ENCODE results near the gene DMXL2.
"Not testable (repeated sequence)": the region's sequence is repeated elsewhere in the genome, so short reads cannot be mapped to it uniquely, and the experiment has no call there.

Gene DMXL2

DNA sequence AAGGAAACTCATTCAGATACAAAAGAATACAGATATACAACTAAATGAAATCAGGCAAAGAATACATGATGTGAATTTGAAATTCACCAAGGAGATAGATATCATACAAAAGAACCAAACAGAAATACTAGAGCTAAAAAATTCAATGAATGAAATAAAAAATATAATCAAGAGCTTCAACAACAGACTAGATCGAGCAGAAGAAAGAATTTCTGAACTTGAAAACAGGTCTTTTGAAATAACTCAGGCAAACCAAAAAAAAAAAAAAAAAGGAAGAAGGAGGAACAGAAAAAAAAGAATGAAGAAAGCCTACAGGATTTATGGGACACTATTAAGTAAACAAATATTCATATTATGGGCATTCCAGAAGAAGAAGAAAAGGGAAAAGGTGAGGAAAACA, 137.8 kb downstream of the DMXL2 start:
- DNase-seq (ENCODE audit: low read depth), result no peak

DNA sequence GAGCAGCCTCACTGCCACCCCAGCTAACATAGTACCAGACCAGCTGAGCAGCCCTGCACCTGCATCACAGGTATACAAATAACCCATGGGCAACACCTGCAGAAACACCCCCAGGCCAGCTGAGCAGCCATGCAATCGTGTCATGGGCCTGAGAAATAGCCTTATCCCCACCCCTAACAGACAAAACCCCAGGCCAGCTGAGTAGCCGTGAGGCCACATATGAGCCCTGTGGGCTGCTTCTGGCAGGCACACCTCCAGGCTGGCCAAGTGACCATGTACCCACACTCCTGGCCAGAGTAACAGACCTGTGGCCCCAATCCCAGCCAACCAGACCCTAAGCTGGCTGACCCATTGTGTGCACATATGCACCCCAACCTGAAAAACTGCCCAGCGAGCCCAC, 138.6 kb downstream of the DMXL2 start:
- DNase-seq (ENCODE audit: low read depth), result no peak

DNA sequence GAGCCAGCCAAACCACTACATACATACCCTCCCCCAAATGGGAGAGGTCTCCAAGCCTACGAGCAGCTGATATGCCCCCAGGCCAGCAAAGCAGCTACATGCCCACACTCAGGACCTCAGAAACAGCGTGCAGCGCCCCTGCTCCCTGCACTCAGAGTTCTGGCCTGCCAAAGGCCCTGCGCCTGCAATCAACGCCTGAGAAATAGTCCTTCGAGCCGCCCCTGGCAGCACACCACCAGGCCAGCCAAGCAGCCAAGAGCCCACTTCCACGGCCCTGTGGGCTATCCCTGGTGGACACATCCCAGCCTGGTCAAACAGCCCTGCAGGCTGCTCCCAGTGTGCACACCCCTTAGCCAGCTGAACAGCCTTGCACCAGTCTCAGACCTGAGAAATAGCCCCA, 139.1 kb downstream of the DMXL2 start:
- no peak for DNase-seq (ENCODE audit: low read depth)

DNA sequence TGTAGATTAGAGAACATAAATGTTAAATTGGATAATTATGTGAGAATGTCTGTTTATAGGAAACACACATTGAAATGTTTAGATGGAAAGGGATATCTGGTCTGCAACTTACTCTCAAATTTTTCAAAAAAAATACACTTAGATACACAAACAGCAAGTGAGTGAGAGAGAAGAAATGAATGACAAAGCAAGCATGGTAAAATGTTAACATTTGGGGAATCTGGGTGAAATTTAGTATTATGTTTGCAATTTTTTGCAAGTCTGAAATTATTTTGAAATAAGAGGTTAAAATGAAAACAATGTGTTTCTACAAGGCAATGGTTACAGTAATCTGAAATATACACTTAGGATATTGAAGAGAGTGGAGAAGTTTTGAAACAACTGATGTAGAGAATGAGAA, 146.8 kb downstream of the DMXL2 start:
- no peak for DNase-seq (ENCODE audit: low read depth)

DNA sequence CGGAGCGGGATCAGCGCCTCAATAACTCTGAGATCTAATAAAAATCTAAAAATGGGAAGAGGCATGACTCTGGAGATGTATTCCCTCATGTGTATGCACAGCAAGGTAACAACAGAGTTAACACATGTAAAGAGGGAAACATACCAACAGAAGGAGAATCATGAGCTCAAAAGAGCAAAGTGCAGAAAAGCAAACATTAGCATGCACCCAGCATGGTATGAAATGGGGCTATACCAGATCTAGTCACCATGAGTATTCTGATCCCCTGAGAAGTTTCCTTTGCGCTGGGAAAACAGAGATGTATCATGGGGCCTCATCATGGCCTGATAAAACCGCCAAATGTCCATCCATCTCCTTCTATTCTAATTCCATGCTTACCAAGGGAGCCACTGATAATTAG, 152.1 kb downstream of the DMXL2 start:
- DNase-seq (ENCODE audit: low read depth), result no peak

DNA sequence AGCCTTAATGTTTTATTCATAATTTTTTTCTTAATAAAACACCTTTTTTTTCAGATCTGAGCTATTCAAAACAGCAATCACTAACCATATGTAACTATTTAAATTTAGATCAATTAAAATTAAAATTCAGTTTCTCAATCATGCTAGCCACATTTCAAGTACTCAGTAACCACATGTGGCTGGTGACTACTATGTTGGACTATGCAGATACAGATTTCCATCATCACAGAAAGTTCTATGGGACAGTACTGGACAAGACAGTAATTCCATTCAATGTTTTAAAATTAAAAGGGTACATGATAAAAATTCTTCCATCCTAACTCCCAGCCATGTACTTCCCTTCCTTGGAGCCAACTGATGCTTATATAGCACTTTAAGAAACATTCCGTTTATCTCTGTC, 161.8 kb downstream of the DMXL2 start:
- DNase-seq (ENCODE audit: low read depth), result no peak

DNA sequence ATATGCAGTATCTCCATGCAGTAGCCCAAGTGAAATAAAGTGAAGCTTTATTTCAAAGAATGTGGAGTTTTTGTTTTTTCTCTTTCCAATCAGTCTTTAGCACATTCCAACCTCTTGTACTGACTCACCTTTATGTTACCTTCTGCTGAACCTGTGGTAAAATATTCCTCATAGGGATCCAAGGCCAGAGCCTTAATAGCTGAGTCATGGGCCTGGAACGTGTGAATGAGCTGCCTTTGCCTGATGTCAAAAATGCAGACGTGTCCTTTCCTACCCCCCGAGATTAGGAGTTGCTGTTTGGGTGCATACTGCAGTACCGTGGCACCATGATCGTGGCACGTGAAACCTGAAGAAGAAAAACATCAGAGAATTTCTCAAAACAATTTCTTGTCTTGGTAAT, 172.6 kb downstream of the DMXL2 start:
- DNase-seq (ENCODE audit: low read depth), result no peak

DNA sequence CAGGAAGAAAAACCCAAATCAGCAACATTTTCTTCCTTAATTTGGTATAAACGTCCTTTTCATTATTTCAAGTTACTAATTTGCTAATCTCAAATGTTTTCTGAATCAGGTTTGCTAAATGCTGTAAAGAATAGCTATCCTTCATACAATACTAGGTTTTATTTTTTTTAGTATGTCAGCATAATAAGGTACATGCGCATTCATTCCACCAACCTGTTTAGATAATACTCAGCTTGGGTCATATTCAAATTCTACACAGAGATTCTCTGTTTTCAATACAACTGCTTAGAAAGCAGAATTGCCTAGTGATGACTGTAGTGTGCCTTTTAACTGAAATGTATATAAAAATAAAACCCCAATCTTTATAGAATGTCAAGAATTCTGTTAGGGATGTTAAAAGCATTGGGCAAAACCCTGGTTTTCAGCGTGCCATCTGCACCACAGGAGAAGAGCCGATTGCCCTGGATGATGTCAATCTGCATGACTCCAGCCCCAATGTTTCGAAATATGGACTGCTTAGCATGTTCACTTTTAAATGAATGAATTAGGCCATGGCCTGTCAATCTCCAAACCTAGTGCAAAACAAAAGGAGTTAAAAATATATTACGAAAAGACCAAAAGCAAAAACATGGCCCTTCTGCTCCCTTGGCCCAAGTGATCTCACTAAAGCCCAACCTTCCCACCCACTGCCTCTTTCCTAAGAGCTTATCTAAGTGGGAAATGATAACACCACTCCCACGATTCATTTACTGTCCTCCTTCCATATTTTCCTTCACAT, 173.8 kb downstream of the DMXL2 start:
- DNase-seq (ENCODE audit: low read depth), result no peak

DNA sequence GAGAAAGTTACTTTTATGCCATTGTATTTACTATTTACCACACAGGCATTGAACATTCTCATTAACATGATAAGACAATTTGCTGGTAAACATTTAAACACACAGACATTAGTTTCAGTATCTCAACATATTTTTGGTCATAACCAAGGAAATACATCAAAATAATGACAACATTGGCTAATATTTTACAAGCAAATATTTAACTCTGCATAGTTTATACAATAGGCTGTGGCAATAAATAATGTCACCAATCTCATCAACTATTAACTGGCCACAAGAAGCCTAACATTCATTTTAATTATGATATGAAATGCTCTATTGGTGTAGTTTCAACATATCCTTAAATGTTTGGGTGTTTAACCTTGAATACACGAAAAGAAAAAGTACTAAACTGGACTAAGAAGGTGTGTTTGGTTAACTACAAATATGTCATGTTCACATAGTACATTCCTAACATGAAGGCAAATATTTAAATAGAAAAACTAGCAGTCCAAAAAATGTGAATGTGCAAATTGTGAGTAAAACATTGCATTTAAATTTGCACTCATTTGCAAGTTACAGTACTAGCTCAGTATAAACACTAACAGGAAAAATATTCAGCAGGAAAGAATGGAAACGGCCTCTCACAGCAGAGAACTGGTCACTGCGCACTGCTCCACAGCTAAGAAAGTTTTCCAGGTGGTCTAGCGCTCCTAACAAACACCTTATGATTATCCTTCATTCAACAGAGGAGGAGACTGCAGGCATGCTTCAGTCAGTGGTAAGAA, 174.5 kb downstream of the DMXL2 start:
- DNase-seq (ENCODE audit: low read depth), result no peak

DNA sequence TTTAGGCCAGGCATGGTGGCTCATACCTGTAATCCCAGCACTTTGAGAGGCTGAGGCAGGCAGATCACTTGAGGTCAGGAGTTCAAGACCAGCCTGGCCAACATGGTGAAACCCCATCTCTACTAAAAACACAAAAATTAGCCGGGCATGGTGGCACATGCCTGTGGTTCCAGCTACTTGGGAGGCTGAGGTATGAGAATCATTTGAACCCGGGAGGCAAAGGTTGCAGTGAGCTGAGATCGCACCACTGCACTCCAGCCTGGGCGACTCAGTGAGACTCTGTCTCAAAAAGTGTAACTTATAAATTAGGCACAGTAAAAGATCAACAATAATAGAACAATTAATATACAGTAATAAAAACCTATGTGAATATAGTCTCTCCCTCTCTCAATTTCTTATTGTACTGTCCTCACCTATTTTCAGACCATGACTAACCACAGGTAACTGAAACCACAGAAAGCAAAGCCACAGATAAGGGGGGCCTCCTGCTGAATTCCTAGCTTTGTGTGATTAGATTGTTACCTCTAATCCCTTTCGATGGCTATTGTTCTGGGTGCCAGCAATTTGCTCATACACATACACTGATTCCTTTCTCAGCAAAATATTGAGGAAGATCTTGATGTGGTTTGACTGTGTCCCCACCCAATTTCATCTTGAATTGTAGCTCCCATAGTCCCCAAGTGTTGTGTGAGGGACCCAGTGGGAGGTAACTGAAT, 176.4 kb downstream of the DMXL2 start:
- not testable (repeated sequence) for DNase-seq (ENCODE audit: low read depth)

DNA sequence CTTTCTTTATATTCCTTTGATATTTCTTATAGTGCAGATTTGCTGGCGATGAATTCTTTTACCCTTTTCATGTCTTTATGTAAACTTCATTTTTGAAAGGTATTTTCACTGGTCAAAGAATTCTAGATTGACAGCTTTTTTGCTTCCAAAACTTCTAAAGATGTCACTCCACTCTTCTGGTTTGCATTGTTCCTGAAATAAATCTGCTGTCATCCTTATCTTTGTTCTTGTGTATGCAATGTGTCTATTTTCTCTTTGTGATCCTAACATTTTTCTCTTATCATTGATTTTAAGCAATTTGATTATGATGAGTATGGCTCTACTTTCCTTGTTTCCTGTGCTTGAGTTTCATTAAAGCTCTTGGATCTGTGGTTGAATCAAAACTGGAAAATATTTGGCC, 177.8 kb downstream of the DMXL2 start:
- no peak for DNase-seq (ENCODE audit: low read depth)

DNA sequence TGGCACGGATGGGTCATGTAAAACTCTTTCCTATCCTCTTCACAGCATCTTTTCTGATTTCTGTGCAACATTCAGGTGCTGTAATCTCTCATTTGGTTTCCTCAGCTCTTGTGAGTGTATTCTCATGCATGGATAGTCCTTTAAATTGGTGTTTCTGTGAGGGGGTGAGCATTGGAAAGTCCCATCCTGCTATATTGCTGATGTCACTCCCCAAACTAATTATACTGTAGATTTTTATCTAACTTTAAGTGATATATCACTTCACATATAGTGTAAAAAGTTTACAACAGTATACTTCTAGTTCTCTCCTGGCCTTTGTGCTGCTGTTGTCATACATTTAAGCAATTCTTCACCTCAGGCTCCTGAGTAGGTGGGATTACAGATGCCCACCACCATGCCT, 178.5 kb downstream of the DMXL2 start:
- no peak for DNase-seq (ENCODE audit: low read depth)

DNA sequence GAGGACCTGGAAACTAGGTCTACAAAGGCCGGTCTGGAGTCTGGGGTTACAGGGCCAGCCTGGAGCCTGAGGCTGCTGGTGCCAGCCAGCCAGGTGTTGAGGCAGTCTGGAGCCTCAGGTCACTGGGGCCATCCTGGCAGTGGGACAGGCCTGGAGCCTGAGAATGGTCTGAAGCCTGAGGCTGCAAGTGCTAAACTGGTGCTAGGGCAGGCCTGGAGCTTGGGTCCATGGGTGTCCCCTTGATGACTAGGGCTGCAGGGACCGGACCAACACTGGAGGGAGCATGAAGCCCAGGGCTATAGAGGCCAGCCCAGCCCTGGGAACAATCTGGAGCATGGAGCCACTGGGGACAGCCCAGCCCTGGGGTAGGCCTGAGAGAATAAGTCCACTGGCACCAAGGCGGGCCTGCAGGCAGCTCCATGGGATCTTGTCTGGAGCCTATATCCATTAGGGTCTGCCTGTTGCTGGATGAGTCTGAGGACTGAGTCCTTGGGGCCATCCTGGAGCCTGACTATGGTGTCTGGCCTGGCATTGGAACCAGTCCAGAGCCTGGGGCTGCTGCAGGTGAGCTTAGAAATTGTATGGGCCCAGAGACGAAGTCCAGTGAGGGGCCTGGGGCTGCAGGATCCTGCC, 179.2 kb downstream of the DMXL2 start:
- DNase-seq (ENCODE audit: low read depth), result no peak

DNA sequence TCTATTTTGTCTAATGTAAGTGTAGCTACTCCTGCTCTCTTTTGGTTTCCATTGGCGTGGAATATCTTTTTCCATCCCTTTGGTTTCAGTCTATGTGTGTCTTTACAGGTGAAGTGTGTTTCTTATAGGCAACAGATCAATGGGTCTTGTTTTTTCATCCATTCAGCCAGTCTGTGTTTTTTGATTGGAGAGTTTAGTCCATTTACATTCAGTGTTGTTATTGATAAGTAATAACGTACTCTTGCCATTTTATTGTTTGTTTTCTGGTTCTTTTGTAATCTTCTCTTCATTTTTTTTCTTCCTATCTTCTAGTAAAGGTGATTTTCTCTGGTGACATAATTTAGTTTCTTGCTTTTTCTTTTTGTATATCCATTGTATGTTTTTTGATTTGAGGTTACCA, 184.0 kb downstream of the DMXL2 start:
- no peak for DNase-seq (ENCODE audit: low read depth)

DNA sequence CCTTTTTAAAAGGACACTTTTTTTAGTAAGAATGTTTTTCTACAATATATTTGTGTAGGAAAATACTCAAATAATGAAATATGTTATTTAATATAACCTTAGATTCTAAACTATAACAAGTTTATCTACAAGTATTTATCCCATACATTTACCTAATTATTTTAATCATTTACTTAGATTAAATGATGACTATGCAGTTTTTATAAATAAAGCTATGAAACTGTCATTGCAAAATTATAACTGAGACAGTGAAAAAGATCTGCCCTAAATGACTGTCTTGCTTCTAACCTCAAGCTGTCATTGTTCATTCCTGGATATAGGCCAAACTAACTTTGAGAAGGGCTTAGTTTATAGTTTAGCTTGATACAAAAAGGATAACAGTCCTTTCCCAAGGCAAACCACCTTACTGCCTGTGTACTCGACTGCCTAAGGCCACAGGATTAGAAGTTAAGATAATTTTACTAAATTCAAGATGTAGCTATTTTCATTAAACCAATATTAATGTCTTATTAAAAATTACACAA, 197.0 kb downstream of the DMXL2 start:
- no peak for DNase-seq (ENCODE audit: low read depth)

DNA sequence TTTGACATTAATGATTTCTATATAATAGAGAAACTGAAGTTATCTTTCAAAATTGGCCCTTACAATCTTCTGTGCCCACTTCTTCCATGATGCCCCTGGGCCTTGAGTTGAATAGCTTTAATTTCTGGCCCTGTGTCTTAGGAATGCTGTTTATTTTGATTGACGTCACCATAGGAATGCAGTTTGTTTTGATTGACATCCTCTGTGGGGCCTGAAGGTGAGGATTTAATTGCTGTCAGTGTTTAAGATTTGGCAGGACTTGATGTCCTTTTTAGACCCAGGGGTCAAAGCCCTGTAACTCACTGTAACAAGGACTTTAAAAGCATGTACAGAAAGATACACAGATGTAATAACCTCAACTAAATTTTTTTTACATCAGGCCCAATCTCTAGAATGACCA, 197.8 kb downstream of the DMXL2 start:
- no peak for DNase-seq (ENCODE audit: low read depth)

DNA sequence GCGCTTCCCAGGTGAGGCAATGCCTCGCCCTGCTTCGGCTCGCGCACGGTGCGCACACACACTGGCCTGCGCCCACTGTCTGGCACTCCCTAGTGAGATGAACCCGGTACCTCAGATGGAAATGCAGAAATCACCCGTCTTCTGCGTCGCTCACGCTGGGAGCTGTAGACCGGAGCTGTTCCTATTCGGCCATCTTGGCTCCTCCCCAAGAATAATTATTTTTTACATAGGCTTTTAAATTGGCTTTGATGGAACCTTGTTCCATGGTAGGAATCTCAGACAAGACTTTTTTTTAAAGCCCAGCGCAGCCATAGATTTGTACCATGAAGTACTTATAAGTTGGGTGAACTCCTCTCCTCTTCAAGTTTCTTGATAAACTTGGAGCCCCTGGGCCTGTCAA, 199.5 kb downstream of the DMXL2 start:
- not testable (repeated sequence) for DNase-seq (ENCODE audit: low read depth)

DNA sequence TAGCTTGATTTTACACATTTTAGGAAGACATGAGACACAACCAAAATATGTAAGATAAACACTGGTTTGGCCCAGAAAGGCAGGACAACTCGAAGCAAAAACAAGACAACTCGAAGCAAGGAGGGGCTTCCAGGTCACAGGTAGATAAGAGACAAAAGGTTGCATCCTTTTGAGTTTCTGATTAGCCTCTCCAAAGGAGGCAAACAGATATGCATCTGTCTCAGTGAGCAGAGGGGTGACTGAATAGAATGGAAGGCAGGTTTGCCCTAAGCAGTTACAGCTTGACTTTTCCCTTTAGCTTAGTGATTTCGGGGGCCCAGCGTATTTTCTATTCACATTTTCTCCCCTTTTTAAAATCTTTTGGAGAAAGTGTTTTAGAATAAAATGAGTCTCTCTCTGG, 206.4 kb downstream of the DMXL2 start:
- DNase-seq (ENCODE audit: low read depth), result no peak

DNA sequence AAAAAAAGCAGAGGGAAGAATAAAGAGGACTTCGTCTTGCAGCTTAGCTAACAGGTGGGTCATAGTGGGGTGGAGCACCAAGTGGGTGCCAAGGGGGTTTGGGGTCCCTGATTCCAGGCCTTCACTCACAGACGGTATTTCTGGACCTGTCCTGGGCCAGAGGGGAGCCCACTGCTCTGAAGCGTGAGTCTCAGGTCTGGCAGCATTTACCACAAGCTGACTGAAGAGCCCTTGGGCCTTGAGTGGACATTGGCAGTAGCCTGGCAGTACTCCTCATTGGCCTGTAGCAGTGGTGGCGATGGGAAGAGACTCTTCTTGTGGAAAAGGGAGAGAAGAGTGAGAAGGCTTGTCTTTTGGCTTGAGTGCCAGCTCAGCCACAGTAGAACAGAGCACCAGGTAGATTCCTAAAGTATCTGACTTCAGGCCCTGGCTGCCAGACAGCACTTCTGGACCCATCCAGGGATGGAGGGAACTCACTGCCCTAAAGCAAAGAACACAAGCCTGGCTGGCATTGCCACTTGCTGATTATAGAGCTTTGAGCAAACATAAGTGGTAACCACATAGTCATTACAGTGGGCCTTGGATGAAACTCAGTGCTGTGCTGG, 208.2 kb downstream of the DMXL2 start:
- DNase-seq (ENCODE audit: low read depth), result no peak

DNA sequence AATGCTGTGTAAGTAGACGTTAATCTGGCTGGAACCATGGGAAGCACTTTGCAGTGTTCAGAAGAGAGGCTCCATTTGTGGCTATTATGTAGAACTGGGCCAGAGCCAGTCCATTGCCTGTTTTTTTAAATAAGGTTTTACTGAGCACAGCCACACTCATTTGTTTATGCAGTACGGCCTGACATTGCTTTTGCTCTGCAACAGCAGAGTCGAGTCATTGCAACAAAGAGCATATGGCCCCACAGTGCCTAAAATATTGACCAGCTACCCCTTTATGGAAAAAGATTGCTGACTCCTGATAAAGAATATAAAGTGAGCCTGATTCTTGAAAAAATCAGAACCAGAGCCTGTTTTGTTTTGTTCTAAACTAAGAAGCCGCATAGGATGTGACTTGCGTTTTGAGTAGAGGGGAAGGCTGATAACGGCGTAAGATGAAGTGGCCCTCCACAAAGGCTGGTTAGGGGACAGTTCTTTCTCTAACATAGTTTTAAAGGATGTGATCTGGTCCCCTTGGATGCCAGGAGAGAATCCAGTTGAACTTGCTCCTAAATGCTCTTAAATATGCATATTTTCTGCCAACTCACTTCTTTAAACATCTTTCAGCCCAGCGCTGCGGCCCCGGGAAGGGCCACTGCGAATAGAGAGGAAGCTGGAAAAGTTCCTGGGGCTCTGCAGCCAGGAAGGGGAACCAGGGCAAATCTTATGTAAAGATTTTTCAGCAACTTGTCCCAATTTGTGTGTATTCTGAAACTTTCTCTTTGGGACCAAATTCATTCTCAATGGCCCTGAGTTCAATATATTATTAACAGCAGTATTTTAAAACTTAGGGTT, 216.7 kb downstream of the DMXL2 start:
- no peak for DNase-seq (ENCODE audit: low read depth)

Data from activated gamma-delta T cell treated with anti-CD3 and anti-CD28 coated beads, Interleukin-2, amount 50 U/mL, for 16 hours (primary cell).